GM12865 (cell line): ENCODE data around the gene TTC8.

ENCODE experiments used
- DNase-seq: peaks from one replicate; pipeline ENCODE4 v3.0.0; 2010; ENCODE audit warnings: low read depth
- H3K4me3 ChIP-seq: 2 replicates; pipeline ENCODE4 v1.5.1; 2011; ENCODE audit warnings: mild to moderate bottlenecking, low read depth, low read length, control low read depth
- CTCF ChIP-seq: IDR thresholded peaks from 2 replicates; pipeline ENCODE4 v1.5.1; 2011; ENCODE audit warnings: low read length, control low read depth, low read depth, inconsistent platforms; ENCODE audit not compliant: insufficient read depth; ENCODE audit errors: missing control alignments

Gene TTC8

GRCh38 chr14:88904206-88904647 lies 79.8 kb downstream of the TTC8 start:
- no peak for DNase-seq
- H3K4me3 ChIP-seq: no peak overlapping the region
- no peak for TF ChIP-seq CTCF

DNA sequence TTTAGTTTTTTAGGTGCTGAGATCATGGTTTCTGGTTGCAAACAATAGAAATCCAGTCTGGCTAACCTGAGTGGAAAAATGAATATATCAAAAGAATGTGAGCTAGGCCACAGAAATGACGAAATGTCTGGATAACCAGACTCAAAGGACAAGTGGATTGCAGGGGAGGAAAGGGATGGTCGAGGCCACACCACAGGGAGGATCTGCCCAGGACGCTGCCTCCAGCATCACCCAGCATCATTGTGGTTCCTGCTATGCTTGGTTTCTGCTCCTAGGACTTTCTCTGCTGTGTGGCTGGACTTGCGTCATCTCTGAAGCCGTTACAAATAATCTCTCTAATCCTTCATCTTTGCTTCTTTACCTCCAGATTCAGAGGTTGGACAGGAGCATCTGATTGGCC lies 80.4 kb downstream of the TTC8 start:
- no peak overlapping the region for H3K4me3 ChIP-seq
- DNase-seq: no peak
- TF ChIP-seq CTCF: no peak

DNA sequence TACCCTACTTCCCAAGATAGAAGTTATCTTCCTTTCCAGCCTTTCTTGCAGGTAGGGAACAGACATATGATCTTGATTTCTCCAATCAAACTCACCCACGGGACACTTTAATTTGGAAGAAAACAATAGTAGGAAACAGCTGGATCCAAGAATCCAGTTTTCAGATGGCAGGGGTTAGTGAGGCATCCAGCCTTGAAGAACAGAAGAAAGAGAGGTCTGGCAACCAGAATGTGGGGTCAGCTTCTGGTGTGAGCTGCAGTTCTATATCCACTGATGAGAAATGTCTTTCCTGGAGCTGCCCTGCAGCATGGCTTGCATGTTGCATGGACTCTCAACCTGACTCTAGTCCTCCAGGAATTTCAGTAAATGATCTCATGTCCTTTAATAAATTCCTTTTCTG lies 83.8 kb downstream of the TTC8 start:
- no peak overlapping the region for H3K4me3 ChIP-seq
- TF ChIP-seq CTCF: no peak
- no peak for DNase-seq

GRCh38 chr14:88910386-88910785 lies 85.9 kb downstream of the TTC8 start:
- no peak for DNase-seq
- TF ChIP-seq CTCF: no peak
- H3K4me3 ChIP-seq: no peak overlapping the region

DNA sequence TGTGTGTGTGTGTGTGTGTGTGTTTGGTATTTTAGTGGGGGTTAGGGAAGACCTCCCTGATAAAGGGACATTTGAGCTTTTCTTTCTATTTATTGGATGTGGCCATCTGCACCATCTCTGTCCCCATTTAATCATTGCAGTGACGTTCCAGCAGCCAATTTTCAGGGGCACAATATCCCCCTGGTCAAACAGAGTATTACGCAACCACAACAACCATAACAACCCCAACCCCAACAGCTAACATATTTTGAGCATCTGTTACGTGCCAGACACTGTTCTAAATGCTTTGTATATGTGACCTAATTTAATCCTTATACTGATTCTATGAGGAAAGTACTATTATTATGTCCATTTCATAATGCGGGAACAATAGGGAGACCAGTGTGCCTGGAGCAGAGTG lies 87.4 kb downstream of the TTC8 start:
- H3K4me3 ChIP-seq: no peak overlapping the region
- TF ChIP-seq CTCF: no peak
- no peak for DNase-seq

GRCh38 chr14:88914956-88915355 lies 90.5 kb downstream of the TTC8 start:
- H3K4me3 ChIP-seq: no peak overlapping the region
- no peak for DNase-seq
- TF ChIP-seq CTCF: no peak

GRCh38 chr14:88919502-88919901 lies 95.1 kb downstream of the TTC8 start:
- TF ChIP-seq CTCF: no peak
- DNase-seq: no peak
- H3K4me3 ChIP-seq: no peak overlapping the region
